H1 (cell line): ENCODE data around the gene LRRC56. TPM values are rescaled to one million over a fixed set of nuclear protein-coding genes. Genes with fewer than 3 reads are reported as not detected.

Source experiments
- CTCF ChIA-PET: fragments of 300-600 bp; sonication (Branson Sonifier 250); formaldehyde crosslinking; loops from one replicate; lab custom pipeline; 2021; ENCODE audit not compliant: partially characterized antibody; lab: Charles Lee
- POLR2A ChIA-PET: fragments of 300-600 bp; sonication (Branson Sonifier 250); formaldehyde crosslinking; loops from one replicate; lab custom pipeline; 2021; ENCODE audit warnings: inconsistent platforms; ENCODE audit not compliant: partially characterized antibody; lab: Charles Lee
- DNase-seq, 2 experiments: peaks; one replicate each; pipeline versions ENCODE4 v3.0.0 to v3.0.0-alpha.2; 2010 to 2022; ENCODE audit warnings: low spot score in 2 of 2, low read depth in 1 of 2, mixed read lengths in 1 of 2
- FAIRE-seq: peaks from 2 replicates; lab custom pipeline; 2011; peaks lifted over from hg19 to GRCh38; lab: Jason Lieb, UNC
- H2AFZ ChIP-seq: 2 replicates; pipeline ENCODE4 v1.8.1; 2012; ENCODE audit warnings: low read length, inconsistent platforms
- H2AK5ac ChIP-seq: 2 replicates; pipeline ENCODE4 v1.6.1; 2013; ENCODE audit warnings: low read depth, low read length
- H2BK120ac ChIP-seq: replicated peaks from 2 replicates; pipeline ENCODE3; 2013; ENCODE audit warnings: low read depth, low read length, inconsistent platforms
- H2BK12ac ChIP-seq: 2 replicates; pipeline ENCODE4 v1.6.1; 2013; ENCODE audit warnings: low read depth, low read length
- H2BK15ac ChIP-seq: 2 replicates; pipeline ENCODE4 v1.6.1; 2013; ENCODE audit warnings: low read length
- H2BK20ac ChIP-seq: 2 replicates; pipeline ENCODE4 v1.6.1; 2013; ENCODE audit warnings: low read length
- H2BK5ac ChIP-seq: 2 replicates; pipeline ENCODE4 v1.6.1; 2013; ENCODE audit warnings: low read depth, low read length
- H3K14ac ChIP-seq: 2 replicates; pipeline ENCODE4 v1.6.1; 2013; ENCODE audit warnings: inconsistent platforms; ENCODE audit not compliant: insufficient read length
- H3K18ac ChIP-seq: 2 replicates; pipeline ENCODE4 v1.6.1; 2013; ENCODE audit warnings: low read length; ENCODE audit errors: extremely low read depth
- H3K23ac ChIP-seq: 2 replicates; pipeline ENCODE4 v1.6.1; 2013; ENCODE audit warnings: inconsistent platforms; ENCODE audit not compliant: insufficient read length
- H3K23me2 ChIP-seq: 2 replicates; pipeline ENCODE4 v1.6.1; 2013; ENCODE audit warnings: low read depth, low read length
- H3K27ac ChIP-seq: 2 replicates; pipeline ENCODE4 v1.6.1; 2011; ENCODE audit warnings: low read depth, low read length, inconsistent platforms
- H3K27me3 ChIP-seq, 4 experiments: replicated peaks in 1 of 4; 1 replicate in 1 of 4; 2 replicates in 3 of 4; pipeline versions ENCODE4 v1.6.1 to v1.8.1; 2011 to 2013; ENCODE audit warnings: low read length in 3 of 4, mild to moderate bottlenecking in 3 of 4, inconsistent platforms in 2 of 4, mixed read lengths in 2 of 4, moderate library complexity in 1 of 4; ENCODE audit not compliant: control insufficient read depth in 3 of 4, insufficient read depth in 3 of 4; ENCODE audit errors: extremely low read depth in 1 of 4
- H3K36me3 ChIP-seq, 4 experiments: 2 replicates each; pipeline versions ENCODE4 v1.6.1 to v1.8.1; 2011 to 2013; ENCODE audit warnings: mild to moderate bottlenecking in 4 of 4, low read length in 3 of 4, moderate library complexity in 2 of 4, control low read depth in 1 of 4, inconsistent platforms in 1 of 4; ENCODE audit not compliant: insufficient read depth in 4 of 4, control insufficient read depth in 2 of 4
- H3K4ac ChIP-seq: replicated peaks from 2 replicates; pipeline ENCODE3; 2013; ENCODE audit warnings: low read length, low read depth, mixed read lengths, inconsistent platforms; ENCODE audit not compliant: insufficient read length
- H3K4me1 ChIP-seq, 4 experiments: replicated peaks in 1 of 4; 1 replicate in 1 of 4; 2 replicates in 3 of 4; pipeline versions ENCODE4 v1.6.1 to v1.8.1; 2011 to 2013; ENCODE audit warnings: low read length in 3 of 4, inconsistent platforms in 2 of 4, mixed read lengths in 1 of 4; ENCODE audit not compliant: insufficient read depth in 4 of 4, control insufficient read depth in 3 of 4
- H3K4me2 ChIP-seq, 2 experiments: 2 replicates each; pipeline versions ENCODE4 v1.6.1 to v1.8.1; 2011 to 2013; ENCODE audit warnings: low read depth in 2 of 2, low read length in 2 of 2, control low read depth in 1 of 2, inconsistent platforms in 1 of 2, mild to moderate bottlenecking in 1 of 2; ENCODE audit not compliant: insufficient read depth in 1 of 2
- H3K4me3 ChIP-seq, 4 experiments: fragments of 200-600, 300-600 bp in 1 of 4; sonication (generic), shearing (Covaris generic), sonication (Bioruptor Twin) in 1 of 4; 2 replicates each; pipeline versions ENCODE4 v1.5.1 to v1.8.1; 2011 to 2016; ENCODE audit warnings: low read length in 4 of 4, low read depth in 3 of 4, control low read depth in 2 of 4, inconsistent platforms in 2 of 4, mild to moderate bottlenecking in 2 of 4, mixed read lengths in 1 of 4, moderate library complexity in 1 of 4; ENCODE audit not compliant: insufficient read depth in 2 of 4; ENCODE audit errors: extremely low read depth in 1 of 4
- H3K56ac ChIP-seq: replicated peaks from 2 replicates; pipeline ENCODE3; 2013; ENCODE audit warnings: low read depth, mild to moderate bottlenecking, mixed read lengths, low read length, inconsistent platforms; ENCODE audit not compliant: insufficient read length
- H3K79me1 ChIP-seq: 2 replicates; pipeline ENCODE4 v1.6.1; 2013; ENCODE audit warnings: low read depth, low read length, control low read depth
- H3K79me2 ChIP-seq, 2 experiments: 2 replicates each; pipeline versions ENCODE4 v1.6.1 to v1.8.1; 2012 to 2013; ENCODE audit warnings: low read length in 2 of 2, mild to moderate bottlenecking in 2 of 2, inconsistent platforms in 1 of 2; ENCODE audit not compliant: insufficient read depth in 2 of 2, control insufficient read depth in 1 of 2
- H3K9ac ChIP-seq, 4 experiments: replicated peaks in 1 of 4; 1 replicate in 1 of 4; 2 replicates in 3 of 4; pipeline versions ENCODE4 v1.6.1 to v1.8.1; 2011 to 2013; ENCODE audit warnings: low read depth in 3 of 4, low read length in 3 of 4, control low read depth in 2 of 4, mild to moderate bottlenecking in 2 of 4, moderate library complexity in 2 of 4, inconsistent platforms in 1 of 4; ENCODE audit errors: extremely low read depth in 1 of 4
- H3K9me3 ChIP-seq, 2 experiments: 2 replicates each; pipeline versions ENCODE4 v1.6.1 to v1.8.1; 2012 to 2013; ENCODE audit warnings: mild to moderate bottlenecking in 2 of 2, moderate library complexity in 2 of 2, control low read depth in 1 of 2, inconsistent platforms in 1 of 2, low read depth in 1 of 2, low read length in 1 of 2, mixed read lengths in 1 of 2; ENCODE audit not compliant: insufficient read depth in 2 of 2
- H4K20me1 ChIP-seq, 2 experiments: replicated peaks in 1 of 2; 2 replicates each; pipeline versions ENCODE3 to v1.8.1; 2011 to 2013; ENCODE audit warnings: inconsistent platforms in 2 of 2, low read length in 2 of 2, mild to moderate bottlenecking in 1 of 2; ENCODE audit not compliant: insufficient read depth in 2 of 2, control insufficient read depth in 1 of 2
- H4K5ac ChIP-seq: 2 replicates; pipeline ENCODE4 v1.6.1; 2013; ENCODE audit warnings: low read length, low read depth, mixed read lengths, inconsistent platforms; ENCODE audit not compliant: insufficient read length
- H4K8ac ChIP-seq: 2 replicates; pipeline ENCODE4 v1.8.0; 2013; ENCODE audit warnings: mild to moderate bottlenecking, moderate library complexity, low read length, inconsistent platforms; ENCODE audit not compliant: insufficient read depth; ENCODE audit errors: extremely low read depth
- H4K91ac ChIP-seq: replicated peaks from 2 replicates; pipeline ENCODE3; 2013; ENCODE audit warnings: low read length, mixed read lengths, inconsistent platforms; ENCODE audit not compliant: insufficient read length
- CBX8 ChIP-seq: fragments of 300-800, 300-1000 bp; sonication (generic); IDR thresholded peaks from 2 replicates; pipeline ENCODE4 v1.7.1; 2016; ENCODE audit warnings: low read depth, low read length, borderline replicate concordance
- CHD2 ChIP-seq: IDR thresholded peaks from 2 replicates; pipeline ENCODE4 v1.6.1; 2012; ENCODE audit warnings: low read length, improper control_type of control experiment
- EZH2 ChIP-seq: fragments of 200-600 bp; sonication (generic); IDR thresholded peaks from 2 replicates; pipeline ENCODE4 v1.7.1; 2012; ENCODE audit warnings: low read depth, mild to moderate bottlenecking, moderate library complexity, low read length, inconsistent platforms; ENCODE audit not compliant: severe bottlenecking
- HDAC6 ChIP-seq: IDR thresholded peaks from one replicate; pipeline ENCODE4 v1.7.1; 2012; ENCODE audit warnings: low read depth, mild to moderate bottlenecking, inconsistent platforms, low read length, moderate library complexity
- JUN ChIP-seq: IDR thresholded peaks from 2 replicates; pipeline ENCODE4 v1.6.1; 2011; ENCODE audit warnings: low read depth, mild to moderate bottlenecking, improper control_type of control experiment, low read length
- KDM4A ChIP-seq: IDR thresholded peaks from one replicate; pipeline ENCODE4 v1.7.1; 2012; ENCODE audit warnings: low read depth, mild to moderate bottlenecking, moderate library complexity, low read length, inconsistent platforms; ENCODE audit not compliant: severe bottlenecking
- PHF8 ChIP-seq: fragments of 200-600 bp; sonication (generic); conservative IDR thresholded peaks from 2 replicates; pipeline ENCODE4 v1.7.1; 2012; ENCODE audit warnings: low read depth, mild to moderate bottlenecking, inconsistent platforms, low read length, moderate library complexity
- RXRA ChIP-seq: IDR thresholded peaks from 2 replicates; pipeline ENCODE4 v1.6.1; 2011; ENCODE audit warnings: low read depth, mild to moderate bottlenecking, low read length, moderate library complexity; ENCODE audit not compliant: insufficient read depth
- TAF7 ChIP-seq: optimal IDR thresholded peaks from 2 replicates; pipeline ENCODE3; 2011; ENCODE audit warnings: low read depth, mild to moderate bottlenecking, inconsistent platforms, low read length, moderate library complexity, borderline replicate concordance
- TEAD4 ChIP-seq: IDR thresholded peaks from 2 replicates; pipeline ENCODE4 v1.6.1; 2012; ENCODE audit warnings: low read depth, low read length, inconsistent platforms, mixed read lengths
- WGBS, 2 experiments: shearing (Covaris generic) in 1 of 2; methylation state at CpG; one replicate each; pipeline versions ENCODE4 v1.1.6 to v1.1.7; 2013 to 2015; ENCODE audit warnings: low lambda C conversion rate in 2 of 2, mixed read lengths in 2 of 2, inconsistent platforms in 1 of 2, low coverage in 1 of 2, missing lambda C conversion rate in 1 of 2; ENCODE audit not compliant: insufficient replicate concordance in 2 of 2, insufficient coverage in 1 of 2, insufficient read length in 1 of 2; ENCODE audit errors: extremely low coverage in 1 of 2, missing lambda C conversion rate in 1 of 2; 5-methylcytosine and 5-hydroxymethylcytosine counted together
- polyA plus RNA-seq, 7 experiments: library from polyadenylated mRNA; depleted of rRNA in 3 of 7; stranded (reverse) in 5 of 7; unstranded in 2 of 7; fragments of >200 nt in 5 of 7; fragments of 200-250 nt in 2 of 7; gene quantifications; 1 replicate in 5 of 7; 2 replicates in 1 of 7; 4 replicates in 1 of 7; pipeline versions ENCODE4 v1.2.1 to v1.2.3, GENCODE V29; 2011 to 2013; ENCODE audit warnings: missing spikeins in 2 of 7, mixed read lengths in 2 of 7
- total RNA-seq: library from RNA; stranded (reverse); fragmentation: NEBNext Ultra II Directional; extraction: Animal tissue kit (Norgen Biotek cat#: 25700); gene quantifications from 2 replicates; pipeline ENCODE4 v1.2.1, GENCODE V29; 2021
- TF ChIP-seq, protein P1 (sequence below): IDR thresholded peaks from 2 replicates; pipeline ENCODE4 v1.6.1; 2011; ENCODE audit warnings: low read length, improper control_type of control experiment
- TF ChIP-seq, protein P2 (sequence below): IDR thresholded peaks from 2 replicates; pipeline ENCODE4 v1.6.1; 2012; ENCODE audit warnings: inconsistent platforms

Gene LRRC56
- total and polyA plus RNA-seq, 2 of the 8 experiments (the other 6 are each of a cell fraction or from before 2014, with no cell fraction given) = 0.94 to 1.9 TPM

DNA sequence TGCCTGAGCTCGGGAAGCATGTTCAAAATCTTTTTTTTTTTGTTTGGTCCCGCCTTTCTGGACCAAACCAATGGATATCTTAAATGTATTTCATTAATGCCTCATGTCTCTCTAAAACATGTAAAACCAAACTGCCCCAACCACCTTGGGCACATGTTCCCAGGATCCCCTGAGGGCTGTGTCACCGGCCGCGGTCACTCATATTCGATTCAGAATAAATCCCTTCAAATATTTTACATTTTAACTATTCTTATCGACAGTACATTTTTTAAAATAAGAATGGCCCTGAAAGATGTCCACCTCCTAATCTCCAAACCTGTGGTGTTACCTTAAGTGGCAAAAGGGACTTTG is 32.4 kb upstream of the LRRC56 start:
- Histone ChIP-seq H2BK12ac (no peak overlapping the region), H3K56ac (no peak overlapping the region), H2BK5ac (no peak overlapping the region), H3K36me3 (peaks cover 0 to 10% (median 5%) of the 10 kb centered on the region in 4 experiments; a peak in 5 of 8 replicates), H3K79me2 (peaks cover 0 to 14% of the 10 kb centered on the region in 2 experiments; a peak in 1 of 4 replicates), H4K8ac (no peak overlapping the region), H3K9ac (no peak overlapping the region), H3K4me2 (peak overlapping the region in 1 of 2 experiments; percentile 68; a peak in 1 of 4 replicates), H3K27ac (no peak overlapping the region), H4K20me1 (peaks cover 2 to 6% of the 10 kb centered on the region in 2 experiments), H3K27me3 (no peaks in the 10 kb centered on the region), H4K91ac (no peak overlapping the region), H3K9me3 (no peaks in the 10 kb centered on the region), H3K79me1 (peaks cover 2% of the 10 kb centered on the region), H2BK15ac (no peak overlapping the region), H3K4me1 (peaks cover 0 to 9% (median 2%) of the 10 kb centered on the region in 4 experiments; a peak in 3 of 7 replicates), H2AFZ (no peak overlapping the region), H4K5ac (no peak overlapping the region), H2BK20ac (no peak overlapping the region), H3K4ac (no peak overlapping the region), H3K4me3 (no peak overlapping the region), H3K18ac (no peak overlapping the region), H3K23ac (no peak overlapping the region), H2BK120ac (no peak overlapping the region), H2AK5ac (no peak overlapping the region), H3K14ac (no peak overlapping the region), H3K23me2 (peaks cover 8% of the 10 kb centered on the region)
- ChIA-PET POLR2A (interaction anchor here (1.0 to 7.1 kb wide), 7 partner anchors 9 to 109 kb away, joined by 3 to 41 read pairs (median 4); no protein-coding TSS in a partner anchor), CTCF (interaction anchor here (1.1 to 1.7 kb wide), 2 partner anchors 55 to 99 kb away, joined by 3 to 5 read pairs; no protein-coding TSS in a partner anchor)
- no peak for DNase-seq
- FAIRE-seq = no peak
- WGBS, 2 experiments = 85 to 100% methylated on average over 2 to 7 of the region's 7 CpGs
- no peak for TF ChIP-seq CHD2
- TF ChIP-seq CBX8 = no peak
- TF ChIP-seq PHF8 = no peak
- no peak for TF ChIP-seq TAF7
- no peak for TF ChIP-seq EZH2
- TF ChIP-seq JUN = no peak
- no peak for TF ChIP-seq KDM4A
- TF ChIP-seq, protein P1, sequence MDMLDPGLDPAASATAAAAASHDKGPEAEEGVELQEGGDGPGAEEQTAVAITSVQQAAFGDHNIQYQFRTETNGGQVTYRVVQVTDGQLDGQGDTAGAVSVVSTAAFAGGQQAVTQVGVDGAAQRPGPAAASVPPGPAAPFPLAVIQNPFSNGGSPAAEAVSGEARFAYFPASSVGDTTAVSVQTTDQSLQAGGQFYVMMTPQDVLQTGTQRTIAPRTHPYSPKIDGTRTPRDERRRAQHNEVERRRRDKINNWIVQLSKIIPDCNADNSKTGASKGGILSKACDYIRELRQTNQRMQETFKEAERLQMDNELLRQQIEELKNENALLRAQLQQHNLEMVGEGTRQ = no peak
- TF ChIP-seq, protein P2, sequence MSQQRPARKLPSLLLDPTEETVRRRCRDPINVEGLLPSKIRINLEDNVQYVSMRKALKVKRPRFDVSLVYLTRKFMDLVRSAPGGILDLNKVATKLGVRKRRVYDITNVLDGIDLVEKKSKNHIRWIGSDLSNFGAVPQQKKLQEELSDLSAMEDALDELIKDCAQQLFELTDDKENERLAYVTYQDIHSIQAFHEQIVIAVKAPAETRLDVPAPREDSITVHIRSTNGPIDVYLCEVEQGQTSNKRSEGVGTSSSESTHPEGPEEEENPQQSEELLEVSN = no peak
- TF ChIP-seq HDAC6 = no peak
- no peak for TF ChIP-seq RXRA
- TF ChIP-seq TEAD4 = no peak
